ENCODE results near the gene WRAP53. TPM values are rescaled to one million over a fixed set of nuclear protein-coding genes. Genes with fewer than 3 reads are reported as not detected.
"Not testable (repeated sequence)": the region's sequence is repeated elsewhere in the genome, so short reads cannot be mapped to it uniquely, and the experiment has no call there.

Gene WRAP53
- total RNA-seq (10 to 100 TPM in 1 of 2 experiments, 1 to 10 TPM in 1; 9.8 to 11.6 TPM), polyA plus RNA-seq (10 to 100 TPM; 10.5 to 14.1 (median 13.9) TPM), total RNA-seq (10.7 to 21.8 (median 16.8) reads per million in 6 experiments)

GRCh38 chr17:7687908-7688807, at the start of gene WRAP53:
WRAP53 (plus strand) TSS chr17:7688477; CDS start chr17:7688649, 172 bp downstream.
- Mint-ChIP-seq H3K9me3 (no peaks in the 10 kb centered on the region), H3K27me3 (peaks cover 0 to 3% (median 0%) of the 10 kb centered on the region in 5 donors), H3K4me3 (peak within 1 kb of the TSS; percentile 87 to 99 (median 98)), H3K36me3 (peaks cover 7 to 34% (median 7%) of the 10 kb centered on the region in 3 donors), H3K27ac (peak within 1 kb of the TSS; percentile 99 to 100 (median 100)), H3K4me1 (peaks cover 25 to 51% (median 50%) of the 10 kb centered on the region in 4 donors)
- POLR2A ChIA-PET, result interaction anchor here (0.5 to 6.9 kb wide), 51 partner anchors 10 to 692 kb away, joined by 3 to 105 read pairs (median 8); partner anchors contain the start of genes ACAP1, ATP1B2, CD68 and CNTROB
- peak; percentile 79 for ATAC-seq
- peak; percentile 92 to 98 (median 95) for DNase-seq

DNA sequence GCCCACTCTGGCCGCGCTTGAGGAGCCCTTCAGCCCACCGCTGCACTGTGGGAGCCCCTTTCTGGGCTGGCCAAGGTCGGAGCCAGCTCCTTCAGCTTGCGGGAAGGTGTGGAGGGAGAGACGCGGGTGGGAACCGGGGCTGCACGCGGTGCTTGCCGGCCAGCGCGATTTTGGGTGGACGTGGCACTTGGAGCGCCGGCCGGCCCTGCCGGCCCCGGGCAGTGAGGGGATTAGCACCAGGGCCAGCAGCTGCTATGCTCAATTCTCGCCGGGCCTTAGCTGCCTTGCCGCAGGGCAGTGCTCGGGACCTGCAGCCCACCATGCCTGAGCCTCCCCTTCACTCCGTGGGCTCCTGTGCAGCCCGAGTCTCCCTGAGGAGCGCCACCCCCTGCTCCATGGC, 47.5 kb upstream of the WRAP53 start:
- ATAC-seq (no peak), DNase-seq (no peak)
- Mint-ChIP-seq H3K4me3 (no peak overlapping the region), H3K27me3 (peaks cover 0 to 3% (median 0%) of the 10 kb centered on the region in 5 donors), H3K36me3 (no peaks in the 10 kb centered on the region), H3K27ac (no peak overlapping the region), H3K4me1 (peaks cover 0 to 10% (median 4%) of the 10 kb centered on the region in 4 donors), H3K9me3 (no peaks in the 10 kb centered on the region)
- POLR2A ChIA-PET, result no interaction called here

GRCh38 chr17:7641635-7642034, 46.6 kb upstream of the WRAP53 start:
- H3K36me3 Mint-ChIP-seq, ATAC-seq, POLR2A ChIA-PET, H3K27me3 Mint-ChIP-seq, H3K9me3 Mint-ChIP-seq: not testable (repeated sequence)
- H3K4me1 Mint-ChIP-seq, result peaks cover 0 to 12% (median 4%) of the 10 kb centered on the region in 4 donors
- peak overlapping the region in 7 of 10 donors; percentile 17 to 77 (median 48) for H3K4me3 Mint-ChIP-seq
- DNase-seq, result peak in 3 of 10 donors; percentile 16 to 20 (median 17)
- H3K27ac Mint-ChIP-seq, result peak overlapping the region in 4 of 10 donors; percentile 22 to 55 (median 44)

GRCh38 chr17:7644775-7645174, 43.5 kb upstream of the WRAP53 start:
- peaks cover 1 to 16% (median 5%) of the 10 kb centered on the region in 4 donors for H3K4me1 Mint-ChIP-seq
- DNase-seq, result no peak
- H3K27me3 Mint-ChIP-seq, result peaks cover 2 to 13% (median 3%) of the 10 kb centered on the region in 5 donors
- H3K4me3 Mint-ChIP-seq, result no peak overlapping the region
- H3K27ac Mint-ChIP-seq, result no peak overlapping the region
- no peaks in the 10 kb centered on the region for H3K36me3 Mint-ChIP-seq
- POLR2A ChIA-PET, result no interaction called here
- no peaks in the 10 kb centered on the region for H3K9me3 Mint-ChIP-seq
- ATAC-seq, result no peak

DNA sequence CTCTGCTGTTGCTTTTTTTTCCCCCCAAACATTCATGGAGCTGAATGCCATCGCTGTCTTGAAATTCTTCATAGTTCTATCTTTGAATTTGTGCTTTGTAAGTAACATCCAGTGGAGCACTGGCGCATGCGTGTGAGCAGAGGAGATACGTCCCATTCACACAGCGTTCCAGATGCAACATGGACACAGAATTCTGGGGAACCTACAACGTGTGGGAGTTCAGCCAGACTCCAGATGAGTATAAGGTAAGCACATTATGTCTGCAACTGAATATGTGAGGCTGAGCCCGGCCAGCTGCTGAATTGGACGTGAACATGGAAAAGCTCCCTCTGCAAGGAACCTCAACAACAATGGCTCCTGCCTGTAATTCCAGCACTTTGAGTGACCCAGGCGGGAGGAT, 41.8 kb upstream of the WRAP53 start:
- H3K4me1 Mint-ChIP-seq, result peaks cover 15 to 28% (median 20%) of the 10 kb centered on the region in 4 donors
- DNase-seq (no peak), ATAC-seq (no peak)
- POLR2A ChIA-PET, result no interaction called here
- no peak overlapping the region for H3K27ac Mint-ChIP-seq
- H3K9me3 Mint-ChIP-seq, result no peaks in the 10 kb centered on the region
- H3K36me3 Mint-ChIP-seq, result no peaks in the 10 kb centered on the region
- peaks cover 5 to 27% (median 8%) of the 10 kb centered on the region in 5 donors for H3K27me3 Mint-ChIP-seq
- no peak overlapping the region for H3K4me3 Mint-ChIP-seq

DNA sequence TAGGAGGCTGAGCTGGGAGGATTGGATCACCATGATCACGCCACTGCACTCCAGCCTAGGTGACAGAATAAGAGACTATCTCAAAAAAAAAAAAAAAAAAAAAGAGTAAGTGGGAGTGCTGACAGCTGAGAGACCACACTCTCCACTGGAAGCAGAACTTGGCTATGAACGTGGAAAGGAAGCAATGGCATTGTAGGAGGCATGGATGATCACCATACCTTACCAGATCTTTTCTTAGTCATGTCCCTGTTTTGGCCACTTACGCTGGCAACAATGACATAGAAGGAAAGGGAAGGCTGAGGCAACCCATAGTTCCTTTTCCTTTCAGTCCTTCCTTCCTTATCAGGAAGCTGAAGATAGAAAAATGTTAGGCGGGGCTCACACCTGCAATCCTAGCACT, 41.3 kb upstream of the WRAP53 start:
- POLR2A ChIA-PET, result no interaction called here
- H3K4me3 Mint-ChIP-seq, result no peak overlapping the region
- ATAC-seq (no peak), DNase-seq (no peak)
- H3K27ac Mint-ChIP-seq, result no peak overlapping the region
- H3K9me3 Mint-ChIP-seq, result no peaks in the 10 kb centered on the region
- H3K4me1 Mint-ChIP-seq, result peaks cover 15 to 24% (median 21%) of the 10 kb centered on the region in 4 donors
- no peaks in the 10 kb centered on the region for H3K36me3 Mint-ChIP-seq
- peaks cover 5 to 27% (median 8%) of the 10 kb centered on the region in 5 donors for H3K27me3 Mint-ChIP-seq

DNA sequence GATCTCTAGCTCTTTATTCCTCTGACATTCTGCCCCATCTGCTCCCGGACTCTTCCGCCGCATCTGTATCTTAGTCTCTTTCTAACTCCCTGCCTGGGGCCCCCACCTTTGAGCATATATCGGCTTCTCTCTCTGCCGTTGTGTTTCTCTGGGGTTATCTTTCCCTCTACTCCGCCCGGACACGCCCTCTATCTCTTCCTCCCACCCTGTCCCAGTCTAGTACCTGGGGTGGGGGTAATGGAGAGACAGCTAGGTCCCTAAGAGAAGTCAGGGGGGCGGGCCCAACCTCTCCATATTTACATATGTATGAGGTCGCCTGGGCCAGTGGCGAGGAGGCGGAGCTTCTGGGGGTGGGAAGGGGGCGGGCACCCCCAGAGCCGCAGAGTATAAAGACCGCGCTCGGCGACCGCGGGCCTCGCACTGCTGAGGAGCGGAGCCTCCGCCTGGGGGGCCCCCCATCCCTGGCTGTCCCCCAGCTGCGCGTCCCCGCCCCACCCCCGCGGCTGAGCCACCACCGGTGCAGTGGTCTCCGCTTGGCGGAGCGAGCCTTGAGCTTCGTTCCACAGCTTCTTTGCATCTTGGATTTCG, 37.7 kb upstream of the WRAP53 start, which contains the start of gene ATP1B2:
Gene ATP1B2, plus strand, starts transcription at position 418 of the 588 bp plus-strand sequence. CDS start 593 bp downstream, outside the sequence.
- H3K4me1 Mint-ChIP-seq, result peaks cover 16 to 22% (median 19%) of the 10 kb centered on the region in 4 donors
- H3K27ac Mint-ChIP-seq, result peak within 1 kb of the TSS in 9 of 10 donors; percentile 4 to 84 (median 72)
- H3K4me3 Mint-ChIP-seq, result peak within 1 kb of the TSS; percentile 80 to 98 (median 90)
- H3K27me3 Mint-ChIP-seq, result peaks cover 3 to 27% (median 8%) of the 10 kb centered on the region in 5 donors
- H3K36me3 Mint-ChIP-seq, result no peaks in the 10 kb centered on the region
- H3K9me3 Mint-ChIP-seq, result no peaks in the 10 kb centered on the region
- ATAC-seq (peak; percentile 90 to 91), DNase-seq (peak; percentile 57 to 91 (median 74))
- POLR2A ChIA-PET, result interaction anchor here (0.8 to 4.0 kb wide), 16 partner anchors 8 to 785 kb away, joined by 3 to 69 read pairs (median 4); partner anchors contain the start of genes FXR2, MPDU1, NDEL1 and SAT2

- no peaks in the 10 kb centered on the region for H3K36me3 Mint-ChIP-seq
- H3K27ac Mint-ChIP-seq, result peak overlapping the region in 5 of 10 donors; percentile 13 to 73 (median 44)
- ATAC-seq (peak; percentile 17 to 29), DNase-seq (peak in 2 of 10 donors; percentile 2 to 16)
- peaks cover 16 to 21% (median 19%) of the 10 kb centered on the region in 4 donors for H3K4me1 Mint-ChIP-seq
- no peaks in the 10 kb centered on the region for H3K9me3 Mint-ChIP-seq
- POLR2A ChIA-PET, result interaction anchor here (0.6 to 4.0 kb wide), 17 partner anchors 8 to 784 kb away, joined by 3 to 69 read pairs (median 5); partner anchors contain the start of genes FXR2, MPDU1, NDEL1 and SAT2
- peak overlapping the region; percentile 80 to 98 (median 86) for H3K4me3 Mint-ChIP-seq
- peaks cover 3 to 23% (median 7%) of the 10 kb centered on the region in 5 donors for H3K27me3 Mint-ChIP-seq
Observed at GRCh38 chr17:7651097-7651664, 37.1 kb upstream of the WRAP53 start.

GRCh38 chr17:7651665-7652387, 36.5 kb upstream of the WRAP53 start:
- H3K36me3 Mint-ChIP-seq, result no peaks in the 10 kb centered on the region
- peak overlapping the region in 1 of 10 donors; percentile 60 for H3K27ac Mint-ChIP-seq
- peak overlapping the region; percentile 48 to 82 (median 69) for H3K4me3 Mint-ChIP-seq
- peak in 1 of 10 donors; percentile 6 for DNase-seq
- no peaks in the 10 kb centered on the region for H3K9me3 Mint-ChIP-seq
- POLR2A ChIA-PET, result interaction anchor here (0.6 to 4.0 kb wide), 12 partner anchors 9 to 251 kb away, joined by 3 to 69 read pairs (median 6); partner anchors contain the start of genes FXR2, MPDU1, SAT2 and TP53
- H3K4me1 Mint-ChIP-seq, result peaks cover 16 to 21% (median 19%) of the 10 kb centered on the region in 4 donors
- peaks cover 3 to 18% (median 6%) of the 10 kb centered on the region in 5 donors for H3K27me3 Mint-ChIP-seq
- ATAC-seq, result no peak

DNA sequence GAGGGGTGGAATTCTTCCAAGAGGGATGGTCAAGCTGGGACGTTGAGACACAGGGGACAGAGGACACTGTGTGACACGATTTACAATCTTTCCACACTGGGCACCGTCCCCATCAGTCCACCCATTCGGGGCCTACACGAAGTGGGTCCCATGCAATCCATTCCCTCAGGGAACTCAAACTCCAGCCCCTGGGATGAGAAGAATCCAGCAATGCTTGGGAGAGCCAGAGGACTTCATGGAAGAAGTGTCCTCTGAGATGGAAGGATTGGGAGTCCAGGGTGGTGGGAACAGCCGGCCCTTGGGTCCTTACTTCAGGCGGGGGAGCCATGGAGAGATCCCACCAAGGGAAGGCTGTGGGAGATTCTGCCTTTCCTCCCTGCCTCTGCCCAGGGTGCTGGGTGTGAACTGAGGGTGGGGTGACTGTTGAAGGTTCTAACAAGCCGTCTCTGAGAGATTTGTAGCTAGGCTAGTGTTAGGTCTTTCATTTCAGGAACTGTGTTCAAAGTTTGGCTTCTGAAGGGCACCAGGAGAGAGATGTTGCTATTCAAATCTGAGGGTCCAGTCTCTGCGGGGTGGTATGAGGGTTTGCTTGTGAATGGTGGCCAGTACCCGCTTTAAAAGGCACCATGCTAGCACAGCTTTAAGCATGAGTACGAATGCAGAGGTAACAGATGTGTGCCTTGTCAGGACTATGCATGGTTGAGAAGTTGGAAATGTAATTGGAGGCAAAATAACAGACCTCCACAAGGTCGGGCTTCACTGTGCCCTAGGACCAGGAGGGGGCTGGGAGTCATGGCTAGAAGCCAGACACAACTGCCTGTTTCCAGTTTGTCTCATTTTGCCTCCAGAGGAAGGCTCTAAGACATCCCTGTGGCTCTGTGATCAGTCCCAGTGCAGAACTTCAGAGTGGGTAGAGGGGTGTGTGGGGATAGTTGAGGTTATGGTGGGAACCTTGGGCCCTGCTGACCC, 35.6 kb upstream of the WRAP53 start:
- POLR2A ChIA-PET, result interaction anchor here (1.4 to 4.0 kb wide), 3 partner anchors 34 to 168 kb away, joined by 4 to 69 read pairs (median 13); partner anchors contain the start of genes FXR2, TP53 and WRAP53
- H3K27me3 Mint-ChIP-seq, result peaks cover 3 to 16% (median 6%) of the 10 kb centered on the region in 5 donors
- DNase-seq (no peak), ATAC-seq (no peak)
- H3K4me3 Mint-ChIP-seq, result peak overlapping the region; percentile 20 to 82 (median 68)
- no peak overlapping the region for H3K27ac Mint-ChIP-seq
- H3K4me1 Mint-ChIP-seq, result peaks cover 16 to 21% (median 19%) of the 10 kb centered on the region in 4 donors
- no peaks in the 10 kb centered on the region for H3K36me3 Mint-ChIP-seq
- H3K9me3 Mint-ChIP-seq, result no peaks in the 10 kb centered on the region
